HUES6 (cell line): ENCODE measurements around the gene SLAMF1.
"Not testable (repeated sequence)": the region's sequence is repeated elsewhere in the genome, so short reads cannot be mapped to it uniquely, and the experiment has no call there.

Experiments used
- H3K27ac ChIP-seq: 2 replicates; pipeline ENCODE4 v1.7.0; 2013; ENCODE audit warnings: low read depth, mild to moderate bottlenecking, low read length, inconsistent platforms
- H3K27me3 ChIP-seq: 2 replicates; pipeline ENCODE4 v1.6.1; 2013; ENCODE audit warnings: low read length; ENCODE audit not compliant: control insufficient read depth, insufficient read depth
- H3K36me3 ChIP-seq: 2 replicates; pipeline ENCODE4 v1.6.1; 2013; ENCODE audit warnings: low read length; ENCODE audit not compliant: control insufficient read depth, insufficient read depth
- H3K4me1 ChIP-seq: 2 replicates; pipeline ENCODE4 v1.6.1; 2013; ENCODE audit warnings: low read length; ENCODE audit not compliant: control insufficient read depth, insufficient read depth
- H3K4me3 ChIP-seq: 2 replicates; pipeline ENCODE4 v1.5.1; 2013; ENCODE audit warnings: low read depth, low read length
- H3K9ac ChIP-seq: one replicate; pipeline ENCODE4 v1.6.1; 2013; ENCODE audit warnings: mild to moderate bottlenecking, low read length
- H3K9me3 ChIP-seq: 2 replicates; pipeline ENCODE4 v1.6.1; 2013; ENCODE audit warnings: low read depth, low read length; ENCODE audit not compliant: control insufficient read depth, insufficient read depth

The SLAMF1 gene

DNA sequence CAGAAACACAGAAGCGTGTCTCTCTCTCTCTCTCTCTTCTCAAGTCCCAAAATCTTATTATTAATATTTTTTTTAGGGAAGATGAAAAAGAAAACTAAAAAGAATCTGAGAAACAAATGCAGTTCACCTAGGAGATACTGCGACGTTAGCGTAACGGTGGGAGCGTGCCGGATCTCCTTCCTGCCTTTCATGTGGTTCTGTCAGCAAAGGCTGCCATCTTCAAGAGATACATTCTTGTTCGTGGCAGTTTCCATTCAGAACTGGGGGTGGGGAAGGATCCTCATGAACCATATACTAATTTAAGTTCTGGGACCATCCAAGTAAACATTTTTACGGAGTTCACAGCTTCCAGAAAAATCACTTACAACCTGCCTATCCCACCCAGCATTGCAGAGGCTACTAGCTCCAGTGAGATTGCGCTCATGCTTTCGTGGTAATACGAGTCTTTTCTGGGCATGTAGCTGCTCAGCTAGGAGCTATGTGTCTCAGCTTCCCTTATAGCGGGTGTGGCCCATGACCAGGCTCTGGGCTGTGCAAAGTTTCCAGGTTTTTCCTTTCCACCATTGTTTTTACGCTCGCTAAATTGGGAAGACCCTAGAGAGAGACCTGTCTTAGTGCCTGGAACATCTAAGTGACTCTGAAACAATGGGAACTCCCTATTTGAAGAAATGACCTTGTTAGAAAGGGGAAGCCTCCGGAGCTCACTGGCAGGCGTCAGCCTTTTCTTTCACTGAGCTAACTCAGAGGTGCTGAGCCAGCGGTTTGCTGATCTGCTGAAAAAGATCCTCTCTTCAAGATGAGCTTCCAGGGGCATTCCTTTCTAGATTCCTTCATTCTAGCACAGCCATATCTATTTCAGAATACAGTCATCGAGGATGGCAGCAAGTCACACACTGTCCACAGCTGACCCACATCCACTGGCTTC is 17.3 kb downstream of the SLAMF1 start:
- H3K27ac ChIP-seq: peak overlapping the region; percentile 51; the same call in 1 of the 2 replicates
- H3K9ac ChIP-seq: peak overlapping the region; percentile 40
- no peaks in the 10 kb centered on the region for H3K36me3 ChIP-seq
- no peaks in the 10 kb centered on the region for H3K27me3 ChIP-seq
- peaks cover 14% of the 10 kb centered on the region for H3K4me1 ChIP-seq
- no peak overlapping the region for H3K4me3 ChIP-seq
- H3K9me3 ChIP-seq: no peaks in the 10 kb centered on the region

GRCh38 chr1:160628799-160629263 is 18.0 kb downstream of the SLAMF1 start:
- Histone ChIP-seq H3K36me3 (no peaks in the 10 kb centered on the region), H3K27me3 (no peaks in the 10 kb centered on the region), H3K4me1 (peaks cover 14% of the 10 kb centered on the region), H3K9ac (no peak overlapping the region), H3K4me3 (no peak overlapping the region), H3K27ac (no peak overlapping the region), H3K9me3 (no peaks in the 10 kb centered on the region)

- peaks cover 14% of the 10 kb centered on the region for H3K4me1 ChIP-seq
- not testable (repeated sequence) for H3K4me3 ChIP-seq, H3K9me3 ChIP-seq, H3K27me3 ChIP-seq, H3K27ac ChIP-seq, H3K9ac ChIP-seq, H3K36me3 ChIP-seq
These were observed 19.1 kb downstream of the SLAMF1 start for GRCh38 chr1:160627677-160628289.

DNA sequence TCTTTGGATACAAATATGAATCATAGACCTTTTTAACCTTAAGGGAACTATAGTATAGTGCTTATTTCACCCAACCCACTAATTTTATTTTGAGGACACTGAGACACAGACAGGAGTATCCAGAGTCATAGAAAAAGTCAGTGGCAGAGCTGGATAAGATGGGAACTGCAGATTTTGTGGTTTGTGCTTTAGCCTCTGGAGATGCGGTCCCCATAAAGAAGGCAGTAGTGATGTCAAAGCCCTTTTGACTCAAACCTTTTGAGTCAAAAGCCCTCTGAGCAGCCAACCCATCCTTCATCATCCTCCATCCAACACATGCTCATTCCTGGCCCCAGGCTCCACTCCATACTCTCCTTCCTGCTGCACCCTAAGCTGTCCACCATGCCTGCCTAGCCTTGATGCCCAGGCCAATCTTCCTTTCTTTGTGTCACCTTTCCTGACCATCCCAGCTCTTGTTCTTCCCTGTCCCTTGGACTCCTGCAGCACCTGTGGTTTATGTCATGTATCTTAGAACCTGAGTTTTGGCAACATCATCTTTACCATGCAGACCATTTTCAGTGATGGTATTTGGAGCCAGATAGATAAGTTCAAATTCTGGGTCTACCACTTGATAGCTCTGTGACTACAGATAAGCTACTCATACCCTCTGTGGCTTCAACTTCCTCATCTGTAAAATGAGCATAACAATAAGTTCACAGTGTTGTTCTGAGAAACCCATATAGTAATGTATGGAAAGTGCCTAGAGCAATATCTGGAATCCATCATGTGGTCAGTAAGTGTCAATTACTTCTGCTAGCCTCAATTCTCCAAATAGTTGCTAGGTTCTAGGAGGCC is 20.1 kb downstream of the SLAMF1 start:
- Histone ChIP-seq H3K27me3 (no peaks in the 10 kb centered on the region), H3K9me3 (no peaks in the 10 kb centered on the region), H3K36me3 (no peaks in the 10 kb centered on the region), H3K4me1 (peaks cover 14% of the 10 kb centered on the region), H3K9ac (no peak overlapping the region), H3K27ac (no peak overlapping the region), H3K4me3 (no peak overlapping the region)

- no peaks in the 10 kb centered on the region for H3K36me3 ChIP-seq
- H3K27ac ChIP-seq: no peak overlapping the region
- no peak overlapping the region for H3K9ac ChIP-seq
- no peaks in the 10 kb centered on the region for H3K27me3 ChIP-seq
- no peaks in the 10 kb centered on the region for H3K9me3 ChIP-seq
- no peak overlapping the region for H3K4me3 ChIP-seq
- peaks cover 12% of the 10 kb centered on the region for H3K4me1 ChIP-seq
These were observed 20.9 kb downstream of the SLAMF1 start for GRCh38 chr1:160625725-160626498.

DNA sequence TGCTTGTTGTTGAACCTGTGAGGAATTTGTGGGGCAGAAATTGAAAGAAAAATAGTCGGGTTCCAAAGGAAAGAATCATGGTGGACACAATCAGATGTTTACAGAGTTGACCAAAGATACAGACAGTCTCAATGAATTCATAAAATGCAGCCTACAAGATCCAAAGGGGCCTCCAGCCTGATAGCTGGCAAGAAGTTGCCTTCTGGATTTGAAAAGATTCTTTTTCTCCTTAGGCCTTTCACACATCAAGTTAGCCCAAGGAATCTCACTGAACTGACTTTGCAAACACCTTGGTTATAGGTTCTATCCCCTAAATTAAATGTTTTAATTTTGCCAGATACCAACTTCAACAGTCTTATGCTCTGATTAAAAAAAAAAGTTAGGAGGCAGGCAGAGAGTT is 21.5 kb downstream of the SLAMF1 start:
- no peak overlapping the region for H3K4me3 ChIP-seq
- H3K27ac ChIP-seq: no peak overlapping the region
- H3K4me1 ChIP-seq: peaks cover 9% of the 10 kb centered on the region
- no peaks in the 10 kb centered on the region for H3K36me3 ChIP-seq
- H3K9ac ChIP-seq: no peak overlapping the region
- no peaks in the 10 kb centered on the region for H3K9me3 ChIP-seq
- no peaks in the 10 kb centered on the region for H3K27me3 ChIP-seq

GRCh38 chr1:160624464-160624863 is 22.4 kb downstream of the SLAMF1 start:
- Histone ChIP-seq H3K4me1 (peaks cover 2% of the 10 kb centered on the region; the same call in 1 of the 2 replicates), H3K4me3 (no peak overlapping the region), H3K36me3 (no peaks in the 10 kb centered on the region; the same call in 1 of the 2 replicates), H3K27me3 (no peaks in the 10 kb centered on the region), H3K9ac (no peak overlapping the region), H3K9me3 (no peaks in the 10 kb centered on the region), H3K27ac (no peak overlapping the region)

DNA sequence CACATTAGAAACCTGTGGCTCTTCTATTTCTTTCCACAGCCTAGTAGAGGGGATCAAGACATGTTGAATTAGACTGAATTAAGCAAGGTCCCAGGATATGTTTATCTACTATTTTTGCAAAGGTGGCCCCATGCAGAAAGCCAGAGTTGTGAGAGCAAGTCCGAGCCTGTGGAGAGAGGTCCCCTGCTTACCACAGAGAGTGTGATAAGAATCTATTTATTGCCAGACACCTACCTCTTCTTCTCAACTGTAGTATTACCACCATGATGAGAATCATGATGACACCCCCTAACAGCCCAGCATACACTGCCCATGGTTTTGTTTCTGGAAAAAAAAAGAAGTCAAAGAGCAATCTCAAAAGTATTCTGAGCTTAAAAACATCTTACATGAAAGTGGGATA is 23.0 kb downstream of the SLAMF1 start:
- Histone ChIP-seq H3K27ac (no peak overlapping the region), H3K27me3 (no peaks in the 10 kb centered on the region), H3K36me3 (no peaks in the 10 kb centered on the region; the same call in 1 of the 2 replicates), H3K4me1 (no peaks in the 10 kb centered on the region; the same call in 1 of the 2 replicates), H3K9ac (no peak overlapping the region), H3K4me3 (no peak overlapping the region), H3K9me3 (peaks cover 3% of the 10 kb centered on the region)

DNA sequence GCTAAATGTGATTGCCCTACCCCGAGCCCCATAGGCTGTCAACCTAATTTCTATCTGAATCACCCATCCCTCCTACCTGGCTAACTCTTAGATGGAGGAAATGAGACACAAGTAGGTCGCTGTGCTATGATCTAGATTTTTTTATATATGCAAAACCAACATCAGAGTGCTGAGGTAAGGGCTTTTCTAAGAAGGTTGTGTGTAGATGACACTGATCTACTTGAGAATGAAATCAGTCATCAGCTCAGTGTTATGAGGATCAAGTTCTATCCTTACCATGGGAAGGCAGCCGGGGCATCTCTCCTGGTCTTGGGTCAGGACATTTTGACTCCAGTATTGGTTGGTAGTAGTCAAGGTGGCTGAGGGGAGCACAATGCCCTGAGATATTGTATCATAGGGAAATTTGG is 23.6 kb downstream of the SLAMF1 start:
- H3K9ac ChIP-seq: no peak overlapping the region
- no peak overlapping the region for H3K4me3 ChIP-seq
- H3K27ac ChIP-seq: no peak overlapping the region
- H3K9me3 ChIP-seq: peaks cover 3% of the 10 kb centered on the region
- H3K36me3 ChIP-seq: no peaks in the 10 kb centered on the region; the same call in 1 of the 2 replicates
- H3K4me1 ChIP-seq: no peaks in the 10 kb centered on the region
- no peaks in the 10 kb centered on the region for H3K27me3 ChIP-seq

GRCh38 chr1:160622501-160623226 is 24.2 kb downstream of the SLAMF1 start:
- Histone ChIP-seq H3K9me3 (peaks cover 3% of the 10 kb centered on the region), H3K4me1 (no peaks in the 10 kb centered on the region), H3K9ac (no peak overlapping the region), H3K36me3 (no peaks in the 10 kb centered on the region; the same call in 1 of the 2 replicates), H3K4me3 (no peak overlapping the region), H3K27me3 (no peaks in the 10 kb centered on the region), H3K27ac (no peak overlapping the region)
